Thymus (tissue), 11 donors: ENCODE measurements around the gene ZNF487. TPM values are rescaled to one million over a fixed set of nuclear protein-coding genes. Genes with fewer than 3 reads are reported as not detected.
"Not testable (repeated sequence)": the region's sequence is repeated elsewhere in the genome, so short reads cannot be mapped to it uniquely, and the experiment has no call there.

ENCODE experiments used
- DNase-seq, 9 donors: peaks; one replicate each; pipeline ENCODE4 v3.0.0-alpha.2; 2013; ENCODE audit warnings: low spot score in 9 of 9, low read depth in 6 of 9, missing footprints in 1 of 9
- H3K27ac ChIP-seq, 2 donors: one replicate each; pipeline ENCODE4 v1.5.1; 2013; ENCODE audit warnings: control low read depth in 1 of 2, low read depth in 1 of 2, low read length in 1 of 2, mild to moderate bottlenecking in 1 of 2, moderate library complexity in 1 of 2
- H3K27me3 ChIP-seq, 2 donors: one replicate each; pipeline ENCODE4 v1.5.1; 2013; ENCODE audit warnings: low read length in 1 of 2; ENCODE audit not compliant: control insufficient read depth in 2 of 2, insufficient read depth in 1 of 2
- H3K36me3 ChIP-seq, 2 donors: one replicate each; pipeline ENCODE4 v1.5.1; 2013; ENCODE audit warnings: low read length in 1 of 2, mild to moderate bottlenecking in 1 of 2, moderate library complexity in 1 of 2; ENCODE audit not compliant: control insufficient read depth in 2 of 2, insufficient read depth in 2 of 2
- H3K4me1 ChIP-seq, 2 donors: one replicate each; pipeline ENCODE4 v1.5.1; 2013; ENCODE audit warnings: low read length in 2 of 2; ENCODE audit not compliant: control insufficient read depth in 2 of 2, insufficient read depth in 2 of 2
- H3K4me3 ChIP-seq, 2 donors: one replicate each; pipeline ENCODE4 v1.5.1; 2013; ENCODE audit warnings: low read length in 2 of 2, control low read depth in 1 of 2, mild to moderate bottlenecking in 1 of 2
- H3K9me3 ChIP-seq, 2 donors: one replicate each; pipeline ENCODE4 v1.5.1; 2013; ENCODE audit warnings: low read length in 1 of 2, mild to moderate bottlenecking in 1 of 2; ENCODE audit not compliant: control insufficient read depth in 2 of 2, insufficient read depth in 1 of 2
- WGBS: extraction: QIAGEN DNeasy Blood & Tissue Kit; methylation state at CpG from one replicate; pipeline ENCODE4 v1.1.7; 2013; 5-methylcytosine and 5-hydroxymethylcytosine counted together
- polyA plus RNA-seq: library from polyadenylated mRNA; stranded (reverse); fragments of 200-250 nt; gene quantifications from one replicate; pipeline ENCODE4 v1.2.3, GENCODE V29; 2013
- total RNA-seq: library from RNA; stranded (reverse); fragments of 120-200 nt; gene quantifications from one replicate; pipeline ENCODE4 v1.2.4, GENCODE V29; 2013
- donor health status: healthy.

ZNF487 gene
- total and polyA plus RNA-seq, 2 donors: 4.9 to 11.6 TPM

GRCh38 chr10:43461950-43462349 is 25.0 kb downstream of the ZNF487 start:
- H3K4me1 ChIP-seq: no peaks in the 10 kb centered on the region
- DNase-seq: peak; percentile 44 to 93 (median 87)
- H3K9me3 ChIP-seq: no peaks in the 10 kb centered on the region
- H3K36me3 ChIP-seq: no peaks in the 10 kb centered on the region
- H3K27me3 ChIP-seq: no peaks in the 10 kb centered on the region
- H3K27ac ChIP-seq: no peak overlapping the region
- H3K4me3 ChIP-seq: no peak overlapping the region
- 58% methylated on average over 5 of the region's 5 CpGs for WGBS

- 96% methylated on average over 46 of the region's 49 CpGs for WGBS
Observed at GRCh38 chr10:43465086-43465735, 28.3 kb downstream of the ZNF487 start.

DNA sequence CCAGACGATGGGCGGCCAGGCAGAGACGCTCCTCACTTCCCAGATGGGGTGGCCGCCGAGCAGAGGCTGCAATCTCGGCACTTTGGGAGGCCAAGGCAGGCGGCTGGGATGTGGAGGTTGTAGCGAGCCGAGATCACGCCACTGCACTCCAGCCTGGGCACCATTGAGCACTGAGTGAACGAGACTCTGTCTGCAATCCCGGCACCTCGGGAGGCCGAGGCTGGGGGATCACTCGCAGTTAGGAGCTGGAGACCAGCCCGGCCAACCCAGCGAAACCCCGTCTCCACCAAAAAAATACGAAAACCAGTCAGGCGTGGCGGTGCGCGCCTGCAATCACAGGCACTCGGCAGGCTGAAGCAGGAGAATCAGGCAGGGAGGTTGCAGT is 28.8 kb downstream of the ZNF487 start:
- WGBS: 96% methylated on average over 24 of the region's 24 CpGs
- DNase-seq, H3K4me1 ChIP-seq: not testable (repeated sequence)

More at GRCh38 chr10:43465086-43465735, 28.3 kb downstream of the ZNF487 start:
- H3K27ac ChIP-seq, H3K36me3 ChIP-seq, H3K4me1 ChIP-seq, H3K4me3 ChIP-seq, H3K9me3 ChIP-seq, DNase-seq, H3K27me3 ChIP-seq: not testable (repeated sequence)

GRCh38 chr10:43471146-43471545 is 34.2 kb downstream of the ZNF487 start:
- H3K4me1 ChIP-seq: no peaks in the 10 kb centered on the region
- no peak for DNase-seq
- H3K4me3 ChIP-seq: no peak overlapping the region
- no peaks in the 10 kb centered on the region for H3K36me3 ChIP-seq
- no peak overlapping the region for H3K27ac ChIP-seq
- H3K27me3 ChIP-seq: no peaks in the 10 kb centered on the region
- H3K9me3 ChIP-seq: no peaks in the 10 kb centered on the region
- WGBS: 97% methylated on average over 14 of the region's 14 CpGs

More for the DNA sequence above, 28.8 kb downstream of the ZNF487 start:
- H3K4me3 ChIP-seq, H3K27me3 ChIP-seq, H3K36me3 ChIP-seq, H3K9me3 ChIP-seq, H3K27ac ChIP-seq: not testable (repeated sequence)

GRCh38 chr10:43471935-43472720 is 35.2 kb downstream of the ZNF487 start:
- Histone ChIP-seq H3K27me3 (no peaks in the 10 kb centered on the region), H3K27ac (no peak overlapping the region), H3K9me3 (no peaks in the 10 kb centered on the region), H3K4me1 (no peaks in the 10 kb centered on the region), H3K36me3 (no peaks in the 10 kb centered on the region), H3K4me3 (no peak overlapping the region)
- DNase-seq: no peak
- WGBS: 93% methylated on average over 3 of the region's 3 CpGs

- Histone ChIP-seq H3K4me1 (no peaks in the 10 kb centered on the region), H3K4me3 (no peak overlapping the region), H3K9me3 (peaks cover 0 to 7% of the 10 kb centered on the region in 2 donors), H3K27ac (no peak overlapping the region), H3K27me3 (no peaks in the 10 kb centered on the region), H3K36me3 (no peaks in the 10 kb centered on the region)
- DNase-seq: no peak
Observed at GRCh38 chr10:43479275-43479674, 42.4 kb downstream of the ZNF487 start.

DNA sequence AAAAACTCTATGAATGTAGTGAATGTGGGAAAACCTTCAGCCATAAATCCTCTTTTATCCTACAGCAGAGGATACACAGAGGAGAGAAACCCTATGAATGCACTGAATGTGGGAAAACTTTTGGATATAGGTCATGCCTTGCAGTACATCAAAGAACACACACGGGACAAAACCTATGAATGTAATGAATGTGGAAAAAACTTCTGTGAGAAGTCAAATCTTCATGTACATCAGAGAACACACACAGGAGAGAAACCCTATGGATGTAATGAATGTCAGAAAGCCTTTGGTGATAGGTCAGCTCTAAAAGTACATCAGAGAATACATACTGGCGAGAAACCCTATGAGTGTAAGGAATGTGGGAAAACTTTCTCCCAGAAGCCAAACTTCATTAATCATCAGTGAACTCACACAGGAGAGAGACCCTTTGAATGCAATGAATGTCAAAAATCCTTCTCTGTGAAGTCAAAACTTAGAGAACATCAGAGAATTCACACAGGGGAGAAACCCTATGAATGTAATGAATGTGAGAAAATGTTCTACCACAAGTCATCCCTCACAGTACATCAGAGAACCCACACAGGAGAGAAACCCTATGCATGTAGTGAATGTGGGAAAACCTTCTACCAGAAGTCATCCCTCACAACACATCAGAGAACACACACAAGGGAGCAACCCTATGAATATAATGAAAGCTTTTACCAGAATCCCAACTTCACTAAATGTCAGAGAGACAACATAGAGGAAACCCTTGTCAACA is 45.6 kb downstream of the ZNF487 start:
- H3K27ac ChIP-seq: no peak overlapping the region
- peaks cover 0 to 10% of the 10 kb centered on the region in 2 donors for H3K9me3 ChIP-seq
- H3K27me3 ChIP-seq: no peaks in the 10 kb centered on the region
- H3K36me3 ChIP-seq: no peaks in the 10 kb centered on the region
- 95% methylated on average over 2 of the region's 2 CpGs for WGBS
- H3K4me3 ChIP-seq: no peak overlapping the region
- DNase-seq: no peak
- H3K4me1 ChIP-seq: no peaks in the 10 kb centered on the region

DNA sequence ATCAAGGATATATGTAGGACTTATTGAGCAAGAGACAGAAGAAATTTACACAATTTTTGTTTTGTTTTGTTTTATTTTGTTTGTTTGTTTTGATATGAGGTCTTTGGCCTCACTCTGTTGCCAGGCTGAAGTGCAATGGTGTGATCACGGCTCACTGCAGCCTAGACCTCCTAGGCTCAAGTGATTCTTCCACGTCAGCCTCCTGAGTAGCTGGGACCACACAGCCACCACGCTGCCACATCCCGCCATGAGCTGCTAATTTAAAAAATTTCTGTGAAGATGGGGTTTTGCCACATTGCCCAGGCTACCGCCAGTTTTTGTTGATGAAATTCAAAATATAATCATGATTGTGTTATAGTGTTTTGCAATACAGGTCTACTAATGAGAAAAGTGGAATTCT is 54.9 kb downstream of the ZNF487 start:
- H3K27ac ChIP-seq: no peak overlapping the region
- H3K36me3 ChIP-seq: no peaks in the 10 kb centered on the region
- H3K4me1 ChIP-seq: no peaks in the 10 kb centered on the region
- peaks cover 0 to 3% of the 10 kb centered on the region in 2 donors for H3K9me3 ChIP-seq
- DNase-seq: no peak
- no peak overlapping the region for H3K4me3 ChIP-seq
- 96% methylated on average over 5 of the region's 5 CpGs for WGBS
- no peaks in the 10 kb centered on the region for H3K27me3 ChIP-seq

- Histone ChIP-seq H3K36me3 (no peaks in the 10 kb centered on the region), H3K27me3 (no peaks in the 10 kb centered on the region), H3K4me1 (no peaks in the 10 kb centered on the region), H3K27ac (no peak overlapping the region), H3K4me3 (no peak overlapping the region), H3K9me3 (peaks cover 0 to 7% of the 10 kb centered on the region in 2 donors)
- no peak for DNase-seq
Observed at GRCh38 chr10:43502931-43503330, 66.0 kb downstream of the ZNF487 start.
